ENCODE measurements around the gene ITCH. TPM values are rescaled to one million over a fixed set of nuclear protein-coding genes. Genes with fewer than 3 reads are reported as not detected.

ITCH gene
- total RNA-seq, 1 experiment from 2014 or later = 78.8 TPM

DNA sequence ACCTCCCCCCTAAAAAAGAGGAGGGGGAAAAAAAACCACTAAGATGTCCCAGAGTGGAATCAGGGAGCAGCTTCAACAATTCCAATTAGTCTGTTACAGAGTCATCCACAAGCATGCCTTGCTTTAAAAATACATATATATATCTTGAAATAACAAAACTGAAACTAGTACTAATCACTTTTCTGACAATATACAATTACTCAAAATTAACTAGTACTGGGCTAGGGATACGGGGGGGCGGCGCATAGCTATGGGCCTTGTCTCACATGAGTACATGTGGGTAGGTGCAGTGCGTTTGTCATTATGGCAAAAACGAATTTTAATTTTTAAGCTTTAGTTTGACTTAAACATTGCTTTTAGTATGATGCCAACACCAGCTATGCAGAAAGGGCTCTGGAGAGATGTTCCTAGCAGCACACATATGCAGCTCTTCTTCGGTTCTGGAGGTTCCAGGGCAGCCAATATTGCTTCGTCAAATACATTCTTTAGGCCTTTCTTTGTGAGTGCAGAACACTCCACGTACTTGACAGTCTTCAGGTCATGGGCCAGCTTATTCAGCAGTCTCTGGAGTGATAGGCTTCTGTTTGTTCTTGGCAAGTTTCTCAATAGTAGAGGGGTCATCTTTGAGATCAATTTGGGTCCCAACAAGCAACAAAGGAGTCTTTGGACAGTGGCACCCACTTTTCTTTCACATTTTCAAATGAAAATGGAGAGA, 38.8 kb downstream of the ITCH start:
- no peak overlapping the region for H3K27ac ChIP-seq (ENCODE audit: low read depth, low read length)
- H2AFZ ChIP-seq (ENCODE audit: low read depth, low read length, poor library complexity, severe bottlenecking) = no peak overlapping the region
- no TSS peak for BruUV-seq (replicated peaks)
- no peak overlapping the region for H3K4me3 ChIP-seq (replicated peaks in 1 of 2; ENCODE audit: low read depth in 1 of 2, low read length in 2 of 2)
- peaks cover 0 to 4% of the 10 kb centered on the region in 2 experiments; a peak in 1 of 4 replicates for H3K36me3 ChIP-seq (ENCODE audit: control insufficient read depth in 1 of 2, insufficient read depth in 2 of 2, low read length in 2 of 2)
- TF ChIP-seq ATF3 (IDR thresholded peaks at IDR 0.05) = no peak
- no peak for TF ChIP-seq SP1 (IDR thresholded peaks at IDR 0.05; ENCODE audit: low read depth)
- TF ChIP-seq, protein P1, sequence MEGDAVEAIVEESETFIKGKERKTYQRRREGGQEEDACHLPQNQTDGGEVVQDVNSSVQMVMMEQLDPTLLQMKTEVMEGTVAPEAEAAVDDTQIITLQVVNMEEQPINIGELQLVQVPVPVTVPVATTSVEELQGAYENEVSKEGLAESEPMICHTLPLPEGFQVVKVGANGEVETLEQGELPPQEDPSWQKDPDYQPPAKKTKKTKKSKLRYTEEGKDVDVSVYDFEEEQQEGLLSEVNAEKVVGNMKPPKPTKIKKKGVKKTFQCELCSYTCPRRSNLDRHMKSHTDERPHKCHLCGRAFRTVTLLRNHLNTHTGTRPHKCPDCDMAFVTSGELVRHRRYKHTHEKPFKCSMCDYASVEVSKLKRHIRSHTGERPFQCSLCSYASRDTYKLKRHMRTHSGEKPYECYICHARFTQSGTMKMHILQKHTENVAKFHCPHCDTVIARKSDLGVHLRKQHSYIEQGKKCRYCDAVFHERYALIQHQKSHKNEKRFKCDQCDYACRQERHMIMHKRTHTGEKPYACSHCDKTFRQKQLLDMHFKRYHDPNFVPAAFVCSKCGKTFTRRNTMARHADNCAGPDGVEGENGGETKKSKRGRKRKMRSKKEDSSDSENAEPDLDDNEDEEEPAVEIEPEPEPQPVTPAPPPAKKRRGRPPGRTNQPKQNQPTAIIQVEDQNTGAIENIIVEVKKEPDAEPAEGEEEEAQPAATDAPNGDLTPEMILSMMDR (IDR thresholded peaks at IDR 0.05 in 2 of 3, conservative IDR thresholded peaks at IDR 0.05 in 1 of 3; ENCODE audit: borderline replicate concordance in 1 of 3, insufficient read depth in 1 of 3, low read depth in 2 of 3, low read length in 2 of 3) = no peak
- no peak for TF ChIP-seq SIN3A (IDR thresholded peaks at IDR 0.05; ENCODE audit: low read depth)
- TF ChIP-seq POLR2A (IDR thresholded peaks at IDR 0.05; ENCODE audit: borderline replicate concordance, extremely low read depth, insufficient read depth, insufficient read length) = no peak
- TF ChIP-seq ELF1 (IDR thresholded peaks at IDR 0.05; ENCODE audit: borderline replicate concordance, low read depth) = no peak
- TF ChIP-seq RAD21 (IDR thresholded peaks at IDR 0.05; ENCODE audit: low read depth) = no peak
- no peak for TF ChIP-seq ZFX (IDR thresholded peaks at IDR 0.05)
- no peak for TF ChIP-seq YY1 (IDR thresholded peaks at IDR 0.05; ENCODE audit: extremely low read depth, insufficient replicate concordance, low read depth, low read length)
- no peak for TF ChIP-seq CBX3 (IDR thresholded peaks at IDR 0.05; ENCODE audit: low read depth)
- TF ChIP-seq, protein P2, sequence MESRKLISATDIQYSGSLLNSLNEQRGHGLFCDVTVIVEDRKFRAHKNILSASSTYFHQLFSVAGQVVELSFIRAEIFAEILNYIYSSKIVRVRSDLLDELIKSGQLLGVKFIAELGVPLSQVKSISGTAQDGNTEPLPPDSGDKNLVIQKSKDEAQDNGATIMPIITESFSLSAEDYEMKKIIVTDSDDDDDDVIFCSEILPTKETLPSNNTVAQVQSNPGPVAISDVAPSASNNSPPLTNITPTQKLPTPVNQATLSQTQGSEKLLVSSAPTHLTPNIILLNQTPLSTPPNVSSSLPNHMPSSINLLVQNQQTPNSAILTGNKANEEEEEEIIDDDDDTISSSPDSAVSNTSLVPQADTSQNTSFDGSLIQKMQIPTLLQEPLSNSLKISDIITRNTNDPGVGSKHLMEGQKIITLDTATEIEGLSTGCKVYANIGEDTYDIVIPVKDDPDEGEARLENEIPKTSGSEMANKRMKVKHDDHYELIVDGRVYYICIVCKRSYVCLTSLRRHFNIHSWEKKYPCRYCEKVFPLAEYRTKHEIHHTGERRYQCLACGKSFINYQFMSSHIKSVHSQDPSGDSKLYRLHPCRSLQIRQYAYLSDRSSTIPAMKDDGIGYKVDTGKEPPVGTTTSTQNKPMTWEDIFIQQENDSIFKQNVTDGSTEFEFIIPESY (IDR thresholded peaks at IDR 0.05; ENCODE audit: extremely low read depth, insufficient replicate concordance, low read length) = no peak
- no peak for TF ChIP-seq POLR2AphosphoS5 (IDR thresholded peaks at IDR 0.05; ENCODE audit: low read depth, low read length)
- peaks cover 26 to 54% of the 10 kb centered on the region in 2 experiments for H3K4me1 ChIP-seq (ENCODE audit: control insufficient read depth in 1 of 2, insufficient read depth in 2 of 2, low read length in 2 of 2)
- H3K4me2 ChIP-seq (ENCODE audit: low read length) = no peak overlapping the region
- DNase-seq (ENCODE audit: low read depth, low spot score) (no peak), ATAC-seq (no peak)
- peaks cover 100% of the 10 kb centered on the region for H3K79me2 ChIP-seq (ENCODE audit: insufficient read depth, low read length)
- intact Hi-C loops (cut with micrococcal nuclease) = no loop called here
- H3K9me2 ChIP-seq (ENCODE audit: insufficient read depth) = no peaks in the 10 kb centered on the region
- ChIA-PET POLR2A (no interaction called here), RAD21 (ENCODE audit: low non-redundant PET in 1 of 2, low total read pairs in 2 of 2, uncharacterized antibody in 2 of 2, unreplicated experiment in 2 of 2) (no interaction called here), CTCF (interaction anchor here (0.7 kb wide), 1 partner anchor 39 kb away, joined by 3 read pairs; the partner anchor contains the start of gene ITCH)
- no peaks in the 10 kb centered on the region for H3K27me3 ChIP-seq (ENCODE audit: insufficient read depth, low read length)
- H3K9me3 ChIP-seq (ENCODE audit: control insufficient read depth in 1 of 2, insufficient read depth in 1 of 2, low read depth in 1 of 2, low read length in 2 of 2) = no peaks in the 10 kb centered on the region
- no peaks in the 10 kb centered on the region for H4K20me1 ChIP-seq (ENCODE audit: insufficient read depth)
- H3K9ac ChIP-seq (ENCODE audit: low read length) = no peak overlapping the region
